ENCODE results near the gene TSPO2. TPM values are rescaled to one million over a fixed set of nuclear protein-coding genes. Genes with fewer than 3 reads are reported as not detected.

Gene TSPO2
- total and polyA plus RNA-seq, 2 of the 8 experiments (the other 6 are each of a cell fraction or from before 2014, with no cell fraction given): not detected

DNA sequence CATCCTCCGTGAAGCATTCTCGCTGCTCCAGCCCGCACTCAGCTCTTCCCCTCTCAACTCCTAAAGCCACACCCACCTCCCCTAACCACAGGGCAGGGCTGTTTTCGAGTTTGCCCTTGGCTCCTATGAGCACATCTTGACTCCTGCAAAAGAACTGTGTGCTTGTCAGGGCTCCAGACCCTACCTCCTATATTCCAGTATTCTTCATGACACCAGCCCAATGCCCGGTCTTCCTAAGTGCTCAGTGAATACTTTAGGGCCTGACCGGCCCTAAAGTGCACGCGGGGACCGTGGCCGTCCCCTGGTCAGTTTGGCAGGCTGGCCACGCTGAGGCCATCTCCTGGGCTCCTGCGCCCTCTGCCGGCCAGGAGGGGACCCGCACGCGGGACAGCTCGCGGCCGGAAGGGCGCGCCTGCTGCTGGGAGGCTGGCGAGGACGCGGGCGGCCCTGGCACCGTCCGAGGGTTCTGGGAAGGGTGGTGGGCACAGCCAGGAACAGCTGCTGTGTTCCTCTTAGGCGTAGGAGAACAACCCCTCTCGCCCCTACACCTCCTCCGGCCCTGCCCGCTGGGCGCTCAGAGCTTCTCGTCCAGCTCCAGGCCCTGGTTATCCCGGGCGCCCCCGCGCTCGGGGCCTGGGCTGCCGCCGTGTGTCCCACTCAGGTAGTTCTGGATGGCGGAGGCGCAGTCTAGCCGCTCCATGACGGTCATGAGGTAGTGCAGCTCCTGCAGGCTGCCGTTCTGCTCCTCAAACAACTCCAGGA, 14.3 kb upstream of the TSPO2 start (continued):
- TF ChIP-seq, protein P1, sequence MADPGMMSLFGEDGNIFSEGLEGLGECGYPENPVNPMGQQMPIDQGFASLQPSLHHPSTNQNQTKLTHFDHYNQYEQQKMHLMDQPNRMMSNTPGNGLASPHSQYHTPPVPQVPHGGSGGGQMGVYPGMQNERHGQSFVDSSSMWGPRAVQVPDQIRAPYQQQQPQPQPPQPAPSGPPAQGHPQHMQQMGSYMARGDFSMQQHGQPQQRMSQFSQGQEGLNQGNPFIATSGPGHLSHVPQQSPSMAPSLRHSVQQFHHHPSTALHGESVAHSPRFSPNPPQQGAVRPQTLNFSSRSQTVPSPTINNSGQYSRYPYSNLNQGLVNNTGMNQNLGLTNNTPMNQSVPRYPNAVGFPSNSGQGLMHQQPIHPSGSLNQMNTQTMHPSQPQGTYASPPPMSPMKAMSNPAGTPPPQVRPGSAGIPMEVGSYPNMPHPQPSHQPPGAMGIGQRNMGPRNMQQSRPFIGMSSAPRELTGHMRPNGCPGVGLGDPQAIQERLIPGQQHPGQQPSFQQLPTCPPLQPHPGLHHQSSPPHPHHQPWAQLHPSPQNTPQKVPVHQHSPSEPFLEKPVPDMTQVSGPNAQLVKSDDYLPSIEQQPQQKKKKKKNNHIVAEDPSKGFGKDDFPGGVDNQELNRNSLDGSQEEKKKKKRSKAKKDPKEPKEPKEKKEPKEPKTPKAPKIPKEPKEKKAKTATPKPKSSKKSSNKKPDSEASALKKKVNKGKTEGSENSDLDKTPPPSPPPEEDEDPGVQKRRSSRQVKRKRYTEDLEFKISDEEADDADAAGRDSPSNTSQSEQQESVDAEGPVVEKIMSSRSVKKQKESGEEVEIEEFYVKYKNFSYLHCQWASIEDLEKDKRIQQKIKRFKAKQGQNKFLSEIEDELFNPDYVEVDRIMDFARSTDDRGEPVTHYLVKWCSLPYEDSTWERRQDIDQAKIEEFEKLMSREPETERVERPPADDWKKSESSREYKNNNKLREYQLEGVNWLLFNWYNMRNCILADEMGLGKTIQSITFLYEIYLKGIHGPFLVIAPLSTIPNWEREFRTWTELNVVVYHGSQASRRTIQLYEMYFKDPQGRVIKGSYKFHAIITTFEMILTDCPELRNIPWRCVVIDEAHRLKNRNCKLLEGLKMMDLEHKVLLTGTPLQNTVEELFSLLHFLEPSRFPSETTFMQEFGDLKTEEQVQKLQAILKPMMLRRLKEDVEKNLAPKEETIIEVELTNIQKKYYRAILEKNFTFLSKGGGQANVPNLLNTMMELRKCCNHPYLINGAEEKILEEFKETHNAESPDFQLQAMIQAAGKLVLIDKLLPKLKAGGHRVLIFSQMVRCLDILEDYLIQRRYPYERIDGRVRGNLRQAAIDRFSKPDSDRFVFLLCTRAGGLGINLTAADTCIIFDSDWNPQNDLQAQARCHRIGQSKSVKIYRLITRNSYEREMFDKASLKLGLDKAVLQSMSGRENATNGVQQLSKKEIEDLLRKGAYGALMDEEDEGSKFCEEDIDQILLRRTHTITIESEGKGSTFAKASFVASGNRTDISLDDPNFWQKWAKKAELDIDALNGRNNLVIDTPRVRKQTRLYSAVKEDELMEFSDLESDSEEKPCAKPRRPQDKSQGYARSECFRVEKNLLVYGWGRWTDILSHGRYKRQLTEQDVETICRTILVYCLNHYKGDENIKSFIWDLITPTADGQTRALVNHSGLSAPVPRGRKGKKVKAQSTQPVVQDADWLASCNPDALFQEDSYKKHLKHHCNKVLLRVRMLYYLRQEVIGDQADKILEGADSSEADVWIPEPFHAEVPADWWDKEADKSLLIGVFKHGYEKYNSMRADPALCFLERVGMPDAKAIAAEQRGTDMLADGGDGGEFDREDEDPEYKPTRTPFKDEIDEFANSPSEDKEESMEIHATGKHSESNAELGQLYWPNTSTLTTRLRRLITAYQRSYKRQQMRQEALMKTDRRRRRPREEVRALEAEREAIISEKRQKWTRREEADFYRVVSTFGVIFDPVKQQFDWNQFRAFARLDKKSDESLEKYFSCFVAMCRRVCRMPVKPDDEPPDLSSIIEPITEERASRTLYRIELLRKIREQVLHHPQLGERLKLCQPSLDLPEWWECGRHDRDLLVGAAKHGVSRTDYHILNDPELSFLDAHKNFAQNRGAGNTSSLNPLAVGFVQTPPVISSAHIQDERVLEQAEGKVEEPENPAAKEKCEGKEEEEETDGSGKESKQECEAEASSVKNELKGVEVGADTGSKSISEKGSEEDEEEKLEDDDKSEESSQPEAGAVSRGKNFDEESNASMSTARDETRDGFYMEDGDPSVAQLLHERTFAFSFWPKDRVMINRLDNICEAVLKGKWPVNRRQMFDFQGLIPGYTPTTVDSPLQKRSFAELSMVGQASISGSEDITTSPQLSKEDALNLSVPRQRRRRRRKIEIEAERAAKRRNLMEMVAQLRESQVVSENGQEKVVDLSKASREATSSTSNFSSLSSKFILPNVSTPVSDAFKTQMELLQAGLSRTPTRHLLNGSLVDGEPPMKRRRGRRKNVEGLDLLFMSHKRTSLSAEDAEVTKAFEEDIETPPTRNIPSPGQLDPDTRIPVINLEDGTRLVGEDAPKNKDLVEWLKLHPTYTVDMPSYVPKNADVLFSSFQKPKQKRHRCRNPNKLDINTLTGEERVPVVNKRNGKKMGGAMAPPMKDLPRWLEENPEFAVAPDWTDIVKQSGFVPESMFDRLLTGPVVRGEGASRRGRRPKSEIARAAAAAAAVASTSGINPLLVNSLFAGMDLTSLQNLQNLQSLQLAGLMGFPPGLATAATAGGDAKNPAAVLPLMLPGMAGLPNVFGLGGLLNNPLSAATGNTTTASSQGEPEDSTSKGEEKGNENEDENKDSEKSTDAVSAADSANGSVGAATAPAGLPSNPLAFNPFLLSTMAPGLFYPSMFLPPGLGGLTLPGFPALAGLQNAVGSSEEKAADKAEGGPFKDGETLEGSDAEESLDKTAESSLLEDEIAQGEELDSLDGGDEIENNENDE (IDR thresholded peaks at IDR 0.05; ENCODE audit: insufficient replicate concordance, low read length): no peak
- TF ChIP-seq EP300 (IDR thresholded peaks at IDR 0.05; ENCODE audit: borderline replicate concordance in 1 of 2, low read depth in 2 of 2, low read length in 2 of 2) (no peak), POU5F1 (IDR thresholded peaks at IDR 0.05; ENCODE audit: low read depth, low read length) (no peak), SP1 (IDR thresholded peaks at IDR 0.05; ENCODE audit: low read depth, low read length) (no peak), HDAC6 (IDR thresholded peaks at IDR 0.05; ENCODE audit: low read depth, low read length) (no peak), TCF12 (IDR thresholded peaks at IDR 0.05; ENCODE audit: low read depth, low read length) (no peak), TAF1 (IDR thresholded peaks at IDR 0.05; ENCODE audit: low read depth, low read length) (peak; percentile 47), SP2 (IDR thresholded peaks at IDR 0.05; ENCODE audit: low read length) (no peak), SAP30 (IDR thresholded peaks at IDR 0.05; ENCODE audit: insufficient read depth, insufficient replicate concordance, low read length) (peak; percentile 51)
- TF ChIP-seq, protein P2, sequence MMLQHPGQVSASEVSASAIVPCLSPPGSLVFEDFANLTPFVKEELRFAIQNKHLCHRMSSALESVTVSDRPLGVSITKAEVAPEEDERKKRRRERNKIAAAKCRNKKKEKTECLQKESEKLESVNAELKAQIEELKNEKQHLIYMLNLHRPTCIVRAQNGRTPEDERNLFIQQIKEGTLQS (IDR thresholded peaks at IDR 0.05; ENCODE audit: insufficient read depth, low read depth, low read length): 0 out of 2 replicates have a peak, but pooled peaks have one; percentile 4

Data from H1 (cell line).